Astrocyte of the hippocampus (primary cell): ENCODE data around the gene HRCT1.
A peak's percentile ranks its signal among the peaks of the same experiment; 100 is the strongest.
"Not testable (repeated sequence)": the region's sequence is repeated elsewhere in the genome, so short reads cannot be mapped to it uniquely, and the experiment has no call there.

Experiments used
- DNase-seq: peaks from one replicate; pipeline ENCODE4 v3.0.0; 2011; ENCODE audit warnings: low read depth, low spot score

The HRCT1 gene

DNA sequence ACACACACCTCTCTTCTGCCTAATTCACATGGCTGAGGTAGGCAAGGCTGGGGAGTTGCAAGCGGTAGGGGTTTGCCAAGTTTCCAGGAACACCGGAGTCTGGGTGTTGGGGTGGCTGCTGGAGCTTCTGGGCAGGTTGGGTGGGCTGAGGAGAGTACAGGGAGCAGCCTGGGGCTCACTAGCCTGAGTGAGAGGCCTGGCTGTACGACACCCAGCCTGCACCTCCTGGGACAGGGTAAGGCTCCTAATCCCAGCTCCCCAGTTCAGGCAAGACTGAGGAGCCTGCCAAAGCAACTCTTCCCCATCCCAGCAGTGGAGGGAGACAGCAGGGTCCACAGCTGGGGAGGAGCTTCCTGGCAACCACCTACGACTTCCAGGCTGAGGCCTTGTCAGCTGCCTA, 11.3 kb downstream of the HRCT1 start:
- no peak for DNase-seq

GRCh38 chr9:35918780-35919179, 12.8 kb downstream of the HRCT1 start:
- no peak for DNase-seq

GRCh38 chr9:35919212-35920008, 13.4 kb downstream of the HRCT1 start:
- DNase-seq: no peak

GRCh38 chr9:35920051-35920620, 14.1 kb downstream of the HRCT1 start:
- no peak for DNase-seq

DNA sequence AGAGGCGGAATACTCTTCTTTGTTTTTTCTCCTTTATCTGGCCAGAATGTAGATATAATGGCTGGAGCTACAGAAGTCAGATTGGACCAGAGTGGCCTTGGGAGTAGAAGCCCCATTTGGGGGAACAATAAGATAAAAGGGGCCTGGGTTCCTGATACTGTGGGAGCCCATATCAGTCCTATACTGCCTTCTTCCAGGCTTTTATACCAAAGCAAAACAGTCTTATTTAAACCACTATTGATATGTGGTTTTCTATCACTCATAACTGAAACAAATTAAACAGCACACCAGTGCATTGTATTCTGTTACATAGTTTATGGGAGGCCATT, 17.6 kb downstream of the HRCT1 start:
- DNase-seq: no peak

- peak; percentile 89 for DNase-seq
These were observed 18.1 kb downstream of the HRCT1 start for GRCh38 chr9:35923927-35924763.

- no peak for DNase-seq
These were observed 22.8 kb downstream of the HRCT1 start for GRCh38 chr9:35928591-35929452.

GRCh38 chr9:35929453-35929718, 23.4 kb downstream of the HRCT1 start:
- no peak for DNase-seq

DNA sequence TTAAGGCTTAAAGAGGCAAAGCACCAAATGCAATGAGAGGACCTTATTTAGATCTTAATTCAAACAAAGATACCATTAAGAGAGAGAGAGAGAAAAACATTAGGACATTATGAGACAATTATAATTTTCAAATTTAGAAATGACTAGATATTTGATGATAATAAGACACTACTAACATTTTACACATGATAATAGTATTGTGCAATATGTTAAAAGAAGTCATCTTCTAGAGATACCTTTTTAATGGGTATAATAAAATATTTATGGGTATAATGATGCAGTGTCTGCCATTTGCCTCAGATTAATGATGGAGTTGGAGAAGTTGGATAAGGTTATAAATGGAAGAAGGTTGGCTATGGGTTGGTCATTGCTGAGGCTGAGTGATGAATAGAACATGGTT, 24.5 kb downstream of the HRCT1 start:
- no peak for DNase-seq

DNA sequence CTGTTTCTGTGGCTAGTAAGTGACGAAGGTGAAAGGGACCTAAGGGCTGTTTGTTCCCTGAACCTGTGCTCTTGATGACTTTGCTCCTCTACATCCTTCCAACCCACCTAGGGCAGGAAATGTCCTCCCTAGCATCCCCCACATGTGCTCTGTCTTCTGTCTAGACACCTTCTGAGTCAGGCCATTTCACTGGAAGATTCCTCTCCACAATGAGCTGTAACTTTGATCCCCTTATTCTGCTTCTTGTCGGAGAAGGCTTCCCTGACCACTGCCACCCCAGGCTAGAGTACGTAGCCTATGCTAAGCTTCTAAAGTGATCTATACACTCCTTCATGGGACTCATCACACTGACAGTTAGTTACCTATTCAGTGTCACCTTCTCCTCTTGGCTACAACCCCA, 25.0 kb downstream of the HRCT1 start:
- DNase-seq: no peak

DNA sequence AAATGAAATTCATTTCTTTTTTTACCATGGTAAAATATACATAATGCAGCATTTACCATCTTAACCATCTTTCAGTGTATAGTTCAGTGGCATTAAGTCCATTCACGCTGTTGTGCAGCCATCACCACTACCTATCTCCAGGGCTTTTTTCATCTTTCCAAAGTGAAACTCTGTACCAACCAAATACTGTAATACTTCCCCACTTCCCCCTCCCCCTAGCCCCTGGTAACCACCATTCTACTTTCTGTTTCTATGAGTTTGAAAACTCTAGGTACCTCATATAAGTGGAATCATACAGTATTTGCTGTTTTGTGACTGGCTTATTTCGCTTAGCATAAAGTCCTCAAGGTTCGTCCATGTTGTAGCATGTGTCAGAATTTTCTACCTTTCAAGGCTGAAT, 26.7 kb downstream of the HRCT1 start:
- no peak for DNase-seq

GRCh38 chr9:35933550-35934067, 27.6 kb downstream of the HRCT1 start:
- no peak for DNase-seq

DNA sequence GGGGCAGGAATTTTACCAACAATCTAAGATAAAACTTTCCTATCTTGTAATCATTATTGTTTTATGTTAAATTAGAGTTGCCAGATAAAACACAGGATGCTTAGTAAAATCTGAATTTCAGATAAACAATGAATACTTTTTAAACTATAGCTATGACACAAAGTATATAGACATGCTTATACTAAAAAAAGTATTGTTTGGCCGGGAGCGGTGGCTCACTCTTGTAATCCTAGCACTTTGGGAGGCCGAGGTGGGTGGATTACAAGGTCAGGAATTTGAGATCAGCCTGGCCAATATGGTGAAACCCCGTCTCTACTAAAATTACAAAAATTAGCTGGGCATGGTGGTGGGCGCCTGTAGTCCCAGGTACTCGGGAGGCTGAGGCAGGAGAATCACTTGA, 28.1 kb downstream of the HRCT1 start:
- not testable (repeated sequence) for DNase-seq

- peak; percentile 42 for DNase-seq
These were observed 29.3 kb downstream of the HRCT1 start for GRCh38 chr9:35935261-35935660.

DNA sequence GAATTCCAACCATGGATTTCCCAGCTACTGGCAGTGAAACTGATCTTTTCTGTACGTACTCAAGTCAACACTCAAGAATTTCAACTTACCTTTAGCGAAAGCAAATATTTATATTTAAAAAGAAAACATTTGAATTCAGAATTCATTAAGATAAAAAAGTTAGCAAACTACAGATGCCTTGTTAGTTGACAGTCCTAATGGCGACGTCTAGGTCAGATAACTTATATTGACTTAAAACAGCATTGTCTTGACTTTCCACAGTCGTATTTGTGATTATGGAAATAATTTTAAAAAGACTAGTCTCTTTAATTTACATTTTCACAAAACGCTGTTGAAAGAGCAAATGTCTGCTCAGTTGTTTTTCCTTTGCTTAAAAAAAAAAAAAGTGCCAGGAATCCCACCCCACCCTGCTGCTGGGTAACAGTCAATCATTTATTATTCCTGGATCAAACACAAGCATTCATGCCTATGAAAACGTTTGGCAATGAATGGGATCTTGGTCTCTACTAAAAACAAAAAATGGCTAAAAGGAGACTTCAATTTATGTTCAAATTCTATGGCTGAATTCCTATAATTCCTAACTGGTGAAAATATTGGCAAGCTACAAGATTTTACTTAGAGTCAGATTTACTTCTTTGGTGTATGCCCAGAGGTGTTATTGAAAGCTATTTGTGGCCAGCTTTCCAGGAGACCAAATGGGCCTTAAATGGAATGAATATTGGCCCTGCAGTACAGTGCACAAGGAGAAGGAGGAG, 29.9 kb downstream of the HRCT1 start:
- peak; percentile 92 for DNase-seq

DNA sequence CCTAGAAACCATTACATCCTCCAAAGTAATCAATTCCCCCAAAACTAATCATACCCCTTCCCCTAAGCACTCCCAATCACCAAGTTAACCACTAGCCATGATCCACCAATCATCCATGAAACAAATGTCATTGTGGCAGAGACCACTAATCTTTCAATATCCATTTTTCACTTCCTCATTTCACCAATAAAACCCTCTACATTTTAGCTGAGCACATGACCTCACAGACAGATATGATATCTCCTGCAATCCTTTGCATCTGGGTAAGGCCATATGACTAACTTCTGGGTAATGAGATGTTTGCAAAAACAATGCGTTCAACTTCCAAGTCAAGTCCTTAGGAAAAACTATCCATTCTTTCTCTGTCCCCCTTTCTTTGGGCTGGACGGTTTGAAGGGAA, 31.2 kb downstream of the HRCT1 start:
- no peak for DNase-seq

GRCh38 chr9:35938474-35939356, 32.7 kb downstream of the HRCT1 start:
- DNase-seq: no peak

- DNase-seq: no peak
These were observed 33.8 kb downstream of the HRCT1 start for GRCh38 chr9:35939679-35940250.
